ENCODE data around the gene PTGDS. TPM values are rescaled to one million over a fixed set of nuclear protein-coding genes. Genes with fewer than 3 reads are reported as not detected.

The PTGDS gene
- total RNA-seq, 1 donor from 2014 or later, result 5.0 TPM

- Histone ChIP-seq H3K27ac (ENCODE audit: low read depth, low read length) (no peak within 1 kb of the TSS), H3K79me2 (ENCODE audit: insufficient read depth, low read length) (peaks cover 13% of the 10 kb centered on the region), H3K4me3 (ENCODE audit: insufficient read depth, low read depth, low read length) (no peak within 1 kb of the TSS), H3K9ac (ENCODE audit: low read length) (no peak within 1 kb of the TSS), H3K36me3 (ENCODE audit: insufficient read depth, low read length) (no peaks in the 10 kb centered on the region), H3K9me3 (ENCODE audit: insufficient read depth, low read depth, low read length) (no peaks in the 10 kb centered on the region), H3K4me1 (ENCODE audit: insufficient read depth, low read length) (peaks cover 45% of the 10 kb centered on the region), H4K20me1 (ENCODE audit: insufficient read depth, low read length) (peaks cover 12% of the 10 kb centered on the region), H3K4me2 (ENCODE audit: low read length) (peak within 1 kb of the TSS; percentile 66), H2AFZ (ENCODE audit: low read depth, low read length) (no peak within 1 kb of the TSS), H3K27me3 (ENCODE audit: insufficient read depth, low read length) (no peaks in the 10 kb centered on the region)
- peaks cover under 1% of the 10 kb centered on the region for H3K27me3 Mint-ChIP-seq (ENCODE audit: low read depth, unreplicated experiment)
- DNase-seq (ENCODE audit: low read depth) (no peak), FAIRE-seq (no peak)
- no peaks in the 10 kb centered on the region for H3K36me3 Mint-ChIP-seq (ENCODE audit: low read depth, unreplicated experiment)
- peaks cover 11% of the 10 kb centered on the region for H3K4me1 Mint-ChIP-seq (ENCODE audit: low read depth, unreplicated experiment)
- TF ChIP-seq EZH2 (IDR thresholded peaks at IDR 0.05; ENCODE audit: insufficient read depth, low read length) (no peak), CTCF (IDR thresholded peaks at IDR 0.05; ENCODE audit: insufficient read depth, low read depth, low read length) (no peak)
- H3K9me3 Mint-ChIP-seq (ENCODE audit: unreplicated experiment), result no peaks in the 10 kb centered on the region
- no peak within 1 kb of the TSS for H3K4me3 Mint-ChIP-seq (ENCODE audit: unreplicated experiment)
- no peak within 1 kb of the TSS for H3K27ac Mint-ChIP-seq (ENCODE audit: unreplicated experiment)
These were observed 19.3 kb downstream of the PTGDS start, which contains the start of gene CLIC3 for GRCh38 chr9:136996361-136997292. TSS of gene CLIC3 (minus strand) at chr9:136996568. CDS start at chr9:136996543, 25 bp downstream.

GRCh38 chr9:136997371-136997770, 20.1 kb downstream of the PTGDS start:
- Mint-ChIP-seq H3K27ac (ENCODE audit: unreplicated experiment) (no peak overlapping the region), H3K9me3 (ENCODE audit: unreplicated experiment) (no peaks in the 10 kb centered on the region), H3K4me3 (ENCODE audit: unreplicated experiment) (no peak overlapping the region), H3K27me3 (ENCODE audit: low read depth, unreplicated experiment) (no peaks in the 10 kb centered on the region), H3K36me3 (ENCODE audit: low read depth, unreplicated experiment) (no peaks in the 10 kb centered on the region), H3K4me1 (ENCODE audit: low read depth, unreplicated experiment) (peaks cover 11% of the 10 kb centered on the region)
- FAIRE-seq (no peak), DNase-seq (ENCODE audit: low read depth) (no peak)
- no peak overlapping the region for H3K4me3 ChIP-seq (ENCODE audit: insufficient read depth, low read depth, low read length)
- no peak overlapping the region for H3K27ac ChIP-seq (ENCODE audit: low read depth, low read length)
- H2AFZ ChIP-seq (ENCODE audit: low read depth, low read length), result no peak overlapping the region
- no peak overlapping the region for H3K9ac ChIP-seq (ENCODE audit: low read length)
- TF ChIP-seq EZH2 (IDR thresholded peaks at IDR 0.05; ENCODE audit: insufficient read depth, low read length) (no peak), CTCF (IDR thresholded peaks at IDR 0.05; ENCODE audit: insufficient read depth, low read depth, low read length) (no peak)
- H3K36me3 ChIP-seq (ENCODE audit: insufficient read depth, low read length), result no peaks in the 10 kb centered on the region
- no peaks in the 10 kb centered on the region for H3K9me3 ChIP-seq (ENCODE audit: insufficient read depth, low read depth, low read length)
- peak overlapping the region; percentile 66 for H3K4me2 ChIP-seq (ENCODE audit: low read length)
- H3K27me3 ChIP-seq (ENCODE audit: insufficient read depth, low read length), result no peaks in the 10 kb centered on the region
- H3K79me2 ChIP-seq (ENCODE audit: insufficient read depth, low read length), result peaks cover 12% of the 10 kb centered on the region
- H4K20me1 ChIP-seq (ENCODE audit: insufficient read depth, low read length), result peaks cover 12% of the 10 kb centered on the region
- peaks cover 45% of the 10 kb centered on the region for H3K4me1 ChIP-seq (ENCODE audit: insufficient read depth, low read length)

GRCh38 chr9:136997830-136998234, 20.5 kb downstream of the PTGDS start:
- Histone ChIP-seq H3K36me3 (ENCODE audit: insufficient read depth, low read length) (no peaks in the 10 kb centered on the region), H3K9me3 (ENCODE audit: insufficient read depth, low read depth, low read length) (no peaks in the 10 kb centered on the region), H4K20me1 (ENCODE audit: insufficient read depth, low read length) (peaks cover 12% of the 10 kb centered on the region), H3K27me3 (ENCODE audit: insufficient read depth, low read length) (no peaks in the 10 kb centered on the region), H3K4me2 (ENCODE audit: low read length) (peak overlapping the region; percentile 66), H3K27ac (ENCODE audit: low read depth, low read length) (no peak overlapping the region), H2AFZ (ENCODE audit: low read depth, low read length) (peak overlapping the region; percentile 28), H3K79me2 (ENCODE audit: insufficient read depth, low read length) (peaks cover 8% of the 10 kb centered on the region), H3K4me1 (ENCODE audit: insufficient read depth, low read length) (peaks cover 42% of the 10 kb centered on the region), H3K4me3 (ENCODE audit: insufficient read depth, low read depth, low read length) (no peak overlapping the region), H3K9ac (ENCODE audit: low read length) (no peak overlapping the region)
- H3K36me3 Mint-ChIP-seq (ENCODE audit: low read depth, unreplicated experiment), result no peaks in the 10 kb centered on the region
- H3K27ac Mint-ChIP-seq (ENCODE audit: unreplicated experiment), result no peak overlapping the region
- H3K27me3 Mint-ChIP-seq (ENCODE audit: low read depth, unreplicated experiment), result no peaks in the 10 kb centered on the region
- H3K4me1 Mint-ChIP-seq (ENCODE audit: low read depth, unreplicated experiment), result peaks cover 11% of the 10 kb centered on the region
- no peak overlapping the region for H3K4me3 Mint-ChIP-seq (ENCODE audit: unreplicated experiment)
- no peak for FAIRE-seq
- DNase-seq (ENCODE audit: low read depth), result no peak
- H3K9me3 Mint-ChIP-seq (ENCODE audit: unreplicated experiment), result no peaks in the 10 kb centered on the region
- no peak for TF ChIP-seq CTCF (IDR thresholded peaks at IDR 0.05; ENCODE audit: insufficient read depth, low read depth, low read length)
- TF ChIP-seq EZH2 (IDR thresholded peaks at IDR 0.05; ENCODE audit: insufficient read depth, low read length), result no peak
